CD14-positive monocyte (primary cell): Measurements from ENCODE around the gene CLIC1. TPM values are rescaled to one million over a fixed set of nuclear protein-coding genes. Genes with fewer than 3 reads are reported as not detected.

Source experiments
- DNase-seq, 3 donors: peaks; one replicate each; pipeline ENCODE4 v3.0.0-alpha.2; 2011 to 2022
- H2AFZ ChIP-seq: 2 replicates; pipeline ENCODE4 v1.6.0; 2012; ENCODE audit warnings: mild to moderate bottlenecking, low read depth, low read length, inconsistent platforms; ENCODE audit not compliant: insufficient read depth, poor library complexity, severe bottlenecking
- H3K27ac ChIP-seq, 2 donors: 1 replicate in 1 of 2; 2 replicates in 1 of 2; pipeline ENCODE4 v1.5.1; 2012 to 2013; ENCODE audit warnings: low read length in 2 of 2, control low read depth in 1 of 2, inconsistent platforms in 1 of 2, low read depth in 1 of 2, mild to moderate bottlenecking in 1 of 2
- H3K27me3 ChIP-seq, 2 donors: one replicate each; pipeline versions ENCODE4 v1.6.0 to v1.6.1; 2011 to 2013; ENCODE audit warnings: low read length in 2 of 2; ENCODE audit not compliant: control insufficient read depth in 2 of 2, insufficient read depth in 2 of 2
- H3K36me3 ChIP-seq, 2 donors: replicated peaks in 1 of 2; 1 replicate in 1 of 2; 2 replicates in 1 of 2; pipeline versions ENCODE4 v1.5.1 to v1.6.1; 2012 to 2013; ENCODE audit warnings: low read length in 2 of 2, control low read depth in 1 of 2, inconsistent platforms in 1 of 2, mild to moderate bottlenecking in 1 of 2; ENCODE audit not compliant: insufficient read depth in 2 of 2, control insufficient read depth in 1 of 2
- H3K4me1 ChIP-seq, 2 donors: 1 replicate in 1 of 2; 2 replicates in 1 of 2; pipeline versions ENCODE4 v1.5.1 to v1.6.1; 2012 to 2013; ENCODE audit warnings: low read length in 2 of 2, control low read depth in 1 of 2, inconsistent platforms in 1 of 2, mild to moderate bottlenecking in 1 of 2, moderate library complexity in 1 of 2; ENCODE audit not compliant: insufficient read depth in 2 of 2, control insufficient read depth in 1 of 2
- H3K4me2 ChIP-seq: replicated peaks from 2 replicates; pipeline ENCODE3; 2012; ENCODE audit warnings: low read length, moderate library complexity, mild to moderate bottlenecking; ENCODE audit not compliant: poor library complexity, severe bottlenecking; ENCODE audit errors: extremely low read depth
- H3K4me3 ChIP-seq, 3 experiments: fragments of 200-600 bp in 1 of 3; sonication (generic) in 1 of 3; replicated peaks in 1 of 3; 1 replicate in 2 of 3; 2 replicates in 1 of 3; pipeline ENCODE4 v1.5.1; 2011 to 2013; ENCODE audit warnings: low read length in 3 of 3, mild to moderate bottlenecking in 3 of 3, control low read depth in 2 of 3, low read depth in 2 of 3, inconsistent platforms in 1 of 3, moderate library complexity in 1 of 3
- H3K79me2 ChIP-seq: 2 replicates; pipeline ENCODE4 v1.6.0; 2012; ENCODE audit warnings: mild to moderate bottlenecking, control low read depth, inconsistent platforms, low read length, moderate library complexity; ENCODE audit not compliant: insufficient read depth
- H3K9ac ChIP-seq: 2 replicates; pipeline ENCODE4 v1.6.0; 2017; ENCODE audit warnings: low read length, mild to moderate bottlenecking; ENCODE audit not compliant: insufficient read depth, poor library complexity, severe bottlenecking
- H3K9me3 ChIP-seq, 2 donors: replicated peaks in 1 of 2; 1 replicate in 1 of 2; 2 replicates in 1 of 2; pipeline versions ENCODE4 v1.5.1 to v1.6.1; 2012 to 2013; ENCODE audit warnings: low read length in 2 of 2, control low read depth in 1 of 2; ENCODE audit not compliant: control insufficient read depth in 1 of 2, insufficient read depth in 1 of 2
- H4K20me1 ChIP-seq: 2 replicates; pipeline ENCODE4 v1.6.0; 2012; ENCODE audit warnings: mild to moderate bottlenecking, low read length, control low read depth, moderate library complexity; ENCODE audit not compliant: insufficient read depth
- H3K27ac Mint-ChIP-seq, 7 donors: one replicate each; pipeline ENCODE4 v1.8.0; 2020; ENCODE audit warnings: mild to moderate bottlenecking in 7 of 7, mixed read lengths in 7 of 7, moderate library complexity in 6 of 7, inconsistent platforms in 2 of 7
- H3K27me3 Mint-ChIP-seq, 3 donors: one replicate each; pipeline ENCODE4 v1.8.0; 2021 to 2022; ENCODE audit warnings: low read depth in 3 of 3, mild to moderate bottlenecking in 3 of 3, mixed read lengths in 3 of 3, moderate library complexity in 3 of 3, inconsistent platforms in 1 of 3
- H3K36me3 Mint-ChIP-seq, 2 donors: one replicate each; pipeline ENCODE4 v1.8.0; 2020; ENCODE audit warnings: mixed read lengths in 2 of 2, inconsistent platforms in 1 of 2, mild to moderate bottlenecking in 1 of 2
- H3K4me1 Mint-ChIP-seq: one replicate; pipeline ENCODE4 v1.8.0; 2020; ENCODE audit warnings: mild to moderate bottlenecking, mixed read lengths
- H3K4me3 Mint-ChIP-seq, 2 donors: one replicate each; pipeline ENCODE4 v1.8.0; 2020; ENCODE audit warnings: mild to moderate bottlenecking in 2 of 2, mixed read lengths in 2 of 2, moderate library complexity in 1 of 2
- H3K9me3 Mint-ChIP-seq, 7 donors: one replicate each; pipeline ENCODE4 v1.8.0; 2020 to 2022; ENCODE audit warnings: mixed read lengths in 7 of 7, mild to moderate bottlenecking in 6 of 7, moderate library complexity in 6 of 7, inconsistent platforms in 2 of 7
- CTCF ChIP-seq: fragments of 200-600 bp; IDR thresholded peaks from one replicate; pipeline ENCODE4 v1.8.0; 2022; ENCODE audit warnings: antibody characterized with exemption, mild to moderate bottlenecking
- WGBS: methylation state at CpG from one replicate; pipeline ENCODE4 v1.1.5; 2013; ENCODE audit warnings: missing lambda C conversion rate; ENCODE audit not compliant: insufficient coverage; 5-methylcytosine and 5-hydroxymethylcytosine counted together
- intact Hi-C, 2 donors: fragments of 100-400 bp; cut with micrococcal nuclease; formaldehyde crosslinking; loops; one replicate each; pipeline versions ENCODE4 v1.15.0 to v1.15.1; 2023
- polyA plus RNA-seq, 3 donors: library from polyadenylated mRNA; depleted of rRNA in 1 of 3; unstranded in 2 of 3; stranded (reverse) in 1 of 3; fragments of 300-500 nt in 2 of 3; fragments of >200 nt in 1 of 3; fragmentation: Illumina TruSeq in 2 of 3; gene quantifications; 1 replicate in 2 of 3; 2 replicates in 1 of 3; pipeline ENCODE4 v1.2.3, GENCODE V29; 2012 to 2021

The CLIC1 gene
- polyA plus RNA-seq, 3 donors = 676 to 1,304 (median 1,196) TPM

GRCh38 chr6:31752739-31753319 is 16.5 kb upstream of the CLIC1 start:
- no peaks in the 10 kb centered on the region for H3K27me3 Mint-ChIP-seq
- Histone ChIP-seq H3K79me2 (no peaks in the 10 kb centered on the region), H3K4me1 (no peaks in the 10 kb centered on the region), H3K9ac (no peak overlapping the region), H2AFZ (no peak overlapping the region), H3K36me3 (peaks cover 2 to 6% of the 10 kb centered on the region in 2 donors), H4K20me1 (no peaks in the 10 kb centered on the region), H3K4me3 (no peak overlapping the region), H3K9me3 (no peaks in the 10 kb centered on the region), H3K4me2 (no peak overlapping the region), H3K27ac (no peak overlapping the region), H3K27me3 (no peaks in the 10 kb centered on the region)
- 88% methylated on average over 4 of the region's 8 CpGs for WGBS
- no peak for TF ChIP-seq CTCF
- intact Hi-C loops = no loop called here
- peak overlapping the region in 1 of 7 donors; percentile 31 for H3K27ac Mint-ChIP-seq
- no peaks in the 10 kb centered on the region for H3K4me1 Mint-ChIP-seq
- DNase-seq = no peak
- no peaks in the 10 kb centered on the region for H3K9me3 Mint-ChIP-seq
- peaks cover 6 to 8% of the 10 kb centered on the region in 2 donors for H3K36me3 Mint-ChIP-seq
- H3K4me3 Mint-ChIP-seq = no peak overlapping the region

- Histone ChIP-seq H3K9ac (no peak overlapping the region), H4K20me1 (no peaks in the 10 kb centered on the region), H3K4me3 (no peak overlapping the region), H3K9me3 (no peaks in the 10 kb centered on the region), H3K4me2 (no peak overlapping the region), H3K27ac (no peak overlapping the region), H3K4me1 (no peaks in the 10 kb centered on the region), H3K36me3 (peaks cover 2 to 15% of the 10 kb centered on the region in 2 donors), H2AFZ (no peak overlapping the region), H3K27me3 (no peaks in the 10 kb centered on the region), H3K79me2 (no peaks in the 10 kb centered on the region)
- Mint-ChIP-seq H3K27ac (peak overlapping the region in 1 of 7 donors; percentile 25), H3K36me3 (peaks cover 12 to 20% of the 10 kb centered on the region in 2 donors), H3K9me3 (no peaks in the 10 kb centered on the region), H3K4me1 (no peaks in the 10 kb centered on the region), H3K27me3 (no peaks in the 10 kb centered on the region), H3K4me3 (no peak overlapping the region)
- DNase-seq = no peak
- 98% methylated on average over 6 of the region's 7 CpGs for WGBS
- intact Hi-C loops = no loop called here
- TF ChIP-seq CTCF = no peak
These were observed 14.2 kb upstream of the CLIC1 start for GRCh38 chr6:31750411-31751022.
